A549 (cell line): Measurements from ENCODE around the gene RECK.

Experiments used
- GATA3 ChIP-seq: IDR thresholded peaks from 2 replicates; pipeline ENCODE4 v1.6.1; 2012; ENCODE audit warnings: borderline replicate concordance
- JUNB ChIP-seq: fragments of >200 bp; sonication (Bioruptor Twin); formaldehyde crosslinking; IDR thresholded peaks from 2 replicates; pipeline ENCODE4 v1.6.1; 2016
- POLR2A ChIP-seq: IDR thresholded peaks from 2 replicates; pipeline ENCODE4 v1.6.1; 2012; ENCODE audit warnings: mild to moderate bottlenecking, low read length
- RFX5 ChIP-seq: fragments of 450-650 bp; IDR thresholded peaks from 2 replicates; pipeline ENCODE4 v1.7.1; 2014; ENCODE audit warnings: antibody characterized with exemption, mild to moderate bottlenecking, moderate library complexity
- TP53 ChIP-seq: fragments of 250-450 bp; sonication (Bioruptor Pico); IDR thresholded peaks from 2 replicates; pipeline ENCODE4 v1.5.0; 2021; ENCODE audit warnings: mild to moderate bottlenecking, moderate library complexity
- ZNF302 ChIP-seq: fragments of 250-450 bp; sonication (Bioruptor Pico); IDR thresholded peaks from 2 replicates; pipeline ENCODE4 v1.9.0; 2021; ENCODE audit warnings: inconsistent platforms, mild to moderate bottlenecking, moderate library complexity
- TF ChIP-seq, protein P1 (sequence below): fragments of 450-650 bp; IDR thresholded peaks from 2 replicates; pipeline ENCODE4 v1.6.1; 2014; ENCODE audit warnings: antibody characterized with exemption
- TF ChIP-seq, protein P2 (sequence below): fragments of 200-600 bp; sonication (generic); IDR thresholded peaks from 2 replicates; pipeline ENCODE4 v1.6.1; 2016; ENCODE audit warnings: antibody characterized with exemption, mild to moderate bottlenecking, moderate library complexity
- TF ChIP-seq, protein P3 (sequence below): fragments of >200 bp; sonication (Bioruptor Twin); formaldehyde crosslinking; IDR thresholded peaks from 3 replicates; pipeline ENCODE4 v1.5.1; 2016
- TF ChIP-seq, protein P4 (sequence below): fragments of 150-350 bp; IDR thresholded peaks from 2 replicates; pipeline ENCODE4 v1.6.1; 2014; ENCODE audit warnings: low read depth, mild to moderate bottlenecking, low read length
- TF ChIP-seq, protein P5 (sequence below): IDR thresholded peaks from 2 replicates; pipeline ENCODE4 v1.6.1; 2012

DNA sequence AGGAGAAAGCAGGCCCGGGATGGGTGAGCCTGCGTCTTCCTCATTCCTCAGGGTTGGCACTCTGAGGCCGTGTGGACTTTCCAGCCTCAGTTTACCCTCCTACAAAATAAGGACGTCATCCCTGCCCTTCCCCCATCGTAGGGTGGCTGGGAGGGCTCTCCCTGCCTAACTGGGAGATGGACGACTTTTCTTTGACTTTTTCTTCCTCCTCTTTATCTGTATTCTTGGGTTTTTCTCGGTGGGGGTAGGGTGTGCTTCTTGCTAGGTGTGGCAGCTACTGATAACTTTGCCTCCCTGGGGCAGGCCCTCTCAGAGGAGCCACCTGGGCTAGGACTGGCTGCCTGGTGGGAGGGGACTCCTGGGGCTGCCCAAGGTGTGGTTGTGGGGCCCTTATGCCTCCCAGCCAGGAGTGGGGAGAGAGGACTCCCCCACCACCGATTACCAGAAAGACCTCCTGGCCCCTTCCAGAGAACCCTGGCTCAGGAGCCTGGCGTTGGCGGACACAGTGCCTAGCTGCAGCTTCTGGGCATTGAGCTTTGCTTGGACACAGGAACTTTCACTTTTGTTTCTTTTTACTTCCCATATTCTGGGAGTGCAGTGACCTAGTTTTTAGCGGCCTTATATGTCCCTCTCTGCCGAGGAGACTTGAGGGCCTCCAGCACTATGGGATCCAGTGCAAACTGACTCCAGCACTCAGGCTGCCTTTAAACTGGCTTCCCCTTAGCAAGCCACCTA is 106.0 kb downstream of the RECK start:
- TF ChIP-seq GATA3, result no peak
- TF ChIP-seq, protein P1, sequence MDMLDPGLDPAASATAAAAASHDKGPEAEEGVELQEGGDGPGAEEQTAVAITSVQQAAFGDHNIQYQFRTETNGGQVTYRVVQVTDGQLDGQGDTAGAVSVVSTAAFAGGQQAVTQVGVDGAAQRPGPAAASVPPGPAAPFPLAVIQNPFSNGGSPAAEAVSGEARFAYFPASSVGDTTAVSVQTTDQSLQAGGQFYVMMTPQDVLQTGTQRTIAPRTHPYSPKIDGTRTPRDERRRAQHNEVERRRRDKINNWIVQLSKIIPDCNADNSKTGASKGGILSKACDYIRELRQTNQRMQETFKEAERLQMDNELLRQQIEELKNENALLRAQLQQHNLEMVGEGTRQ, result no peak
- TF ChIP-seq, protein P2, sequence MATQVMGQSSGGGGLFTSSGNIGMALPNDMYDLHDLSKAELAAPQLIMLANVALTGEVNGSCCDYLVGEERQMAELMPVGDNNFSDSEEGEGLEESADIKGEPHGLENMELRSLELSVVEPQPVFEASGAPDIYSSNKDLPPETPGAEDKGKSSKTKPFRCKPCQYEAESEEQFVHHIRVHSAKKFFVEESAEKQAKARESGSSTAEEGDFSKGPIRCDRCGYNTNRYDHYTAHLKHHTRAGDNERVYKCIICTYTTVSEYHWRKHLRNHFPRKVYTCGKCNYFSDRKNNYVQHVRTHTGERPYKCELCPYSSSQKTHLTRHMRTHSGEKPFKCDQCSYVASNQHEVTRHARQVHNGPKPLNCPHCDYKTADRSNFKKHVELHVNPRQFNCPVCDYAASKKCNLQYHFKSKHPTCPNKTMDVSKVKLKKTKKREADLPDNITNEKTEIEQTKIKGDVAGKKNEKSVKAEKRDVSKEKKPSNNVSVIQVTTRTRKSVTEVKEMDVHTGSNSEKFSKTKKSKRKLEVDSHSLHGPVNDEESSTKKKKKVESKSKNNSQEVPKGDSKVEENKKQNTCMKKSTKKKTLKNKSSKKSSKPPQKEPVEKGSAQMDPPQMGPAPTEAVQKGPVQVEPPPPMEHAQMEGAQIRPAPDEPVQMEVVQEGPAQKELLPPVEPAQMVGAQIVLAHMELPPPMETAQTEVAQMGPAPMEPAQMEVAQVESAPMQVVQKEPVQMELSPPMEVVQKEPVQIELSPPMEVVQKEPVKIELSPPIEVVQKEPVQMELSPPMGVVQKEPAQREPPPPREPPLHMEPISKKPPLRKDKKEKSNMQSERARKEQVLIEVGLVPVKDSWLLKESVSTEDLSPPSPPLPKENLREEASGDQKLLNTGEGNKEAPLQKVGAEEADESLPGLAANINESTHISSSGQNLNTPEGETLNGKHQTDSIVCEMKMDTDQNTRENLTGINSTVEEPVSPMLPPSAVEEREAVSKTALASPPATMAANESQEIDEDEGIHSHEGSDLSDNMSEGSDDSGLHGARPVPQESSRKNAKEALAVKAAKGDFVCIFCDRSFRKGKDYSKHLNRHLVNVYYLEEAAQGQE, result no peak
- TF ChIP-seq, protein P3, sequence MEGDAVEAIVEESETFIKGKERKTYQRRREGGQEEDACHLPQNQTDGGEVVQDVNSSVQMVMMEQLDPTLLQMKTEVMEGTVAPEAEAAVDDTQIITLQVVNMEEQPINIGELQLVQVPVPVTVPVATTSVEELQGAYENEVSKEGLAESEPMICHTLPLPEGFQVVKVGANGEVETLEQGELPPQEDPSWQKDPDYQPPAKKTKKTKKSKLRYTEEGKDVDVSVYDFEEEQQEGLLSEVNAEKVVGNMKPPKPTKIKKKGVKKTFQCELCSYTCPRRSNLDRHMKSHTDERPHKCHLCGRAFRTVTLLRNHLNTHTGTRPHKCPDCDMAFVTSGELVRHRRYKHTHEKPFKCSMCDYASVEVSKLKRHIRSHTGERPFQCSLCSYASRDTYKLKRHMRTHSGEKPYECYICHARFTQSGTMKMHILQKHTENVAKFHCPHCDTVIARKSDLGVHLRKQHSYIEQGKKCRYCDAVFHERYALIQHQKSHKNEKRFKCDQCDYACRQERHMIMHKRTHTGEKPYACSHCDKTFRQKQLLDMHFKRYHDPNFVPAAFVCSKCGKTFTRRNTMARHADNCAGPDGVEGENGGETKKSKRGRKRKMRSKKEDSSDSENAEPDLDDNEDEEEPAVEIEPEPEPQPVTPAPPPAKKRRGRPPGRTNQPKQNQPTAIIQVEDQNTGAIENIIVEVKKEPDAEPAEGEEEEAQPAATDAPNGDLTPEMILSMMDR, result no peak
- TF ChIP-seq POLR2A, result no peak
- TF ChIP-seq ZNF302, result no peak
- no peak for TF ChIP-seq JUNB
- TF ChIP-seq, protein P4, sequence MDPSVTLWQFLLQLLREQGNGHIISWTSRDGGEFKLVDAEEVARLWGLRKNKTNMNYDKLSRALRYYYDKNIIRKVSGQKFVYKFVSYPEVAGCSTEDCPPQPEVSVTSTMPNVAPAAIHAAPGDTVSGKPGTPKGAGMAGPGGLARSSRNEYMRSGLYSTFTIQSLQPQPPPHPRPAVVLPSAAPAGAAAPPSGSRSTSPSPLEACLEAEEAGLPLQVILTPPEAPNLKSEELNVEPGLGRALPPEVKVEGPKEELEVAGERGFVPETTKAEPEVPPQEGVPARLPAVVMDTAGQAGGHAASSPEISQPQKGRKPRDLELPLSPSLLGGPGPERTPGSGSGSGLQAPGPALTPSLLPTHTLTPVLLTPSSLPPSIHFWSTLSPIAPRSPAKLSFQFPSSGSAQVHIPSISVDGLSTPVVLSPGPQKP, result no peak
- no peak for TF ChIP-seq RFX5
- TF ChIP-seq TP53 (CRISPR knock-in tag), result no peak
- TF ChIP-seq, protein P5, sequence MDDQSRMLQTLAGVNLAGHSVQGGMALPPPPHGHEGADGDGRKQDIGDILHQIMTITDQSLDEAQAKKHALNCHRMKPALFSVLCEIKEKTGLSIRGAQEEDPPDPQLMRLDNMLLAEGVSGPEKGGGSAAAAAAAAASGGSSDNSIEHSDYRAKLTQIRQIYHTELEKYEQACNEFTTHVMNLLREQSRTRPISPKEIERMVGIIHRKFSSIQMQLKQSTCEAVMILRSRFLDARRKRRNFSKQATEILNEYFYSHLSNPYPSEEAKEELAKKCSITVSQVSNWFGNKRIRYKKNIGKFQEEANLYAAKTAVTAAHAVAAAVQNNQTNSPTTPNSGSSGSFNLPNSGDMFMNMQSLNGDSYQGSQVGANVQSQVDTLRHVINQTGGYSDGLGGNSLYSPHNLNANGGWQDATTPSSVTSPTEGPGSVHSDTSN, result no peak
